Activated effector memory CD4-positive, alpha-beta T cell treated with Interleukin-2 at 50 U/mL for 16 hours (primary cell): ENCODE data around the gene ELFN1.

Source experiments
- DNase-seq: peaks from one replicate; pipeline ENCODE4 v3.0.0-alpha.2; 2020

Gene ELFN1

GRCh38 chr7:1729773-1730172 is 59.7 kb downstream of the ELFN1 start:
- no peak for DNase-seq

GRCh38 chr7:1732072-1732471 is 62.0 kb downstream of the ELFN1 start:
- no peak for DNase-seq

GRCh38 chr7:1732645-1733044 is 62.6 kb downstream of the ELFN1 start:
- no peak for DNase-seq

GRCh38 chr7:1733206-1733907 is 63.3 kb downstream of the ELFN1 start:
- DNase-seq = no peak

- DNase-seq = no peak
Observed at GRCh38 chr7:1733908-1734730, 64.0 kb downstream of the ELFN1 start.

GRCh38 chr7:1735262-1735661 is 65.2 kb downstream of the ELFN1 start:
- no peak for DNase-seq

GRCh38 chr7:1735806-1736483 is 65.9 kb downstream of the ELFN1 start:
- no peak for DNase-seq

GRCh38 chr7:1736484-1736817 is 66.4 kb downstream of the ELFN1 start:
- no peak for DNase-seq

GRCh38 chr7:1736830-1737229 is 66.8 kb downstream of the ELFN1 start:
- no peak for DNase-seq

- no peak for DNase-seq
Observed at GRCh38 chr7:1737523-1737922, 67.4 kb downstream of the ELFN1 start.

- no peak for DNase-seq
Observed at GRCh38 chr7:1737956-1738355, 67.9 kb downstream of the ELFN1 start.

- DNase-seq = no peak
Observed at GRCh38 chr7:1738511-1738910, 68.4 kb downstream of the ELFN1 start.

- DNase-seq = no peak
Observed at GRCh38 chr7:1738956-1739355, 68.9 kb downstream of the ELFN1 start.

- DNase-seq = no peak
Observed at GRCh38 chr7:1739593-1739992, 69.5 kb downstream of the ELFN1 start.

GRCh38 chr7:1740214-1740613 is 70.1 kb downstream of the ELFN1 start:
- no peak for DNase-seq

GRCh38 chr7:1741246-1741645 is 71.2 kb downstream of the ELFN1 start:
- DNase-seq = no peak

GRCh38 chr7:1741751-1742554 is 71.9 kb downstream of the ELFN1 start:
- DNase-seq = no peak

- peak; percentile 25 for DNase-seq
Observed at GRCh38 chr7:1742555-1743303, 72.7 kb downstream of the ELFN1 start.

GRCh38 chr7:1743481-1744230 is 73.6 kb downstream of the ELFN1 start:
- no peak for DNase-seq

GRCh38 chr7:1744296-1745017 is 74.4 kb downstream of the ELFN1 start:
- DNase-seq = no peak

GRCh38 chr7:1745018-1745532 is 75.0 kb downstream of the ELFN1 start:
- DNase-seq = no peak
